ENCODE results near the gene SUCLG1. TPM values are rescaled to one million over a fixed set of nuclear protein-coding genes. Genes with fewer than 3 reads are reported as not detected.

The SUCLG1 gene
- total RNA-seq, 2 donors from 2014 or later = 58.1 to 67.8 TPM

GRCh38 chr2:84454581-84454980 lies 4.5 kb downstream of the SUCLG1 start:
- H3K36me3 Mint-ChIP-seq = no peaks in the 10 kb centered on the region
- H3K9me3 Mint-ChIP-seq = no peaks in the 10 kb centered on the region
- DNase-seq (ENCODE audit: low spot score) (no peak), ATAC-seq (no peak)
- H3K4me1 Mint-ChIP-seq (ENCODE audit: low read depth in 2 of 2) = peaks cover 48 to 56% of the 10 kb centered on the region in 2 donors
- H3K4me3 Mint-ChIP-seq = no peak overlapping the region
- no peak overlapping the region for H3K27ac Mint-ChIP-seq
- H3K27me3 Mint-ChIP-seq = no peaks in the 10 kb centered on the region

DNA sequence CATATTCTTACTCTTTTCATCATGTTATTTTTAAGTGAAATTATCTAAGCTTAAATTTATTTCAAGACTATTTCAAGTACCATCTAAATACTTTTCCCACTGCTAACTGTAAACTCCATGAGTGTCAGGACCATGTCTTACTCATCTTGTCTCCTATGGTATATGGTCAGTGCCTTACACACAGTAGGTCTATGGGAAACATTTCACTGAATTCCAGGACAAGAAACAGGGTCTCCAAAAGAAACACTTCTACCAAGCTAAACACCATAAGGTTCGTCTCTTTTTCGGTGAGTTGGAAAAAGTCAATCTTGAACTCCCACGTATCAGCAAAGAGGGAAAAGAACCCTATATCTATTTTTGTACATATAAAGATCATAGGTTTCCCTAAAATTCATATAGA lies 6.5 kb downstream of the SUCLG1 start:
- Mint-ChIP-seq H3K27ac (no peak overlapping the region), H3K36me3 (no peaks in the 10 kb centered on the region), H3K4me3 (no peak overlapping the region), H3K4me1 (ENCODE audit: low read depth in 2 of 2) (peaks cover 33 to 42% of the 10 kb centered on the region in 2 donors), H3K27me3 (no peaks in the 10 kb centered on the region), H3K9me3 (no peaks in the 10 kb centered on the region)
- ATAC-seq (no peak), DNase-seq (ENCODE audit: low spot score) (no peak)

GRCh38 chr2:84451579-84451978 lies 7.5 kb downstream of the SUCLG1 start:
- Mint-ChIP-seq H3K27me3 (no peaks in the 10 kb centered on the region), H3K4me3 (no peak overlapping the region), H3K9me3 (no peaks in the 10 kb centered on the region), H3K27ac (no peak overlapping the region), H3K36me3 (no peaks in the 10 kb centered on the region), H3K4me1 (ENCODE audit: low read depth in 2 of 2) (peaks cover 23 to 33% of the 10 kb centered on the region in 2 donors)
- ATAC-seq = no peak
- no peak for DNase-seq (ENCODE audit: low spot score)

GRCh38 chr2:84450288-84451227 lies 8.5 kb downstream of the SUCLG1 start:
- H3K9me3 Mint-ChIP-seq = no peaks in the 10 kb centered on the region

GRCh38 chr2:84449711-84450110 lies 9.4 kb downstream of the SUCLG1 start:
- ATAC-seq (no peak), DNase-seq (ENCODE audit: low spot score) (no peak)
- Mint-ChIP-seq H3K27ac (no peak overlapping the region), H3K36me3 (peaks cover 9% of the 10 kb centered on the region), H3K4me1 (ENCODE audit: low read depth in 2 of 2) (peaks cover 21 to 25% of the 10 kb centered on the region in 2 donors), H3K27me3 (no peaks in the 10 kb centered on the region), H3K4me3 (no peak overlapping the region), H3K9me3 (no peaks in the 10 kb centered on the region)

More at GRCh38 chr2:84450288-84451227, 8.5 kb downstream of the SUCLG1 start:
- H3K4me1 Mint-ChIP-seq (ENCODE audit: low read depth in 2 of 2) = peaks cover 21 to 27% of the 10 kb centered on the region in 2 donors
- H3K27me3 Mint-ChIP-seq = no peaks in the 10 kb centered on the region
- ATAC-seq (no peak), DNase-seq (ENCODE audit: low spot score) (no peak)
- H3K36me3 Mint-ChIP-seq = peaks cover 9% of the 10 kb centered on the region
- H3K27ac Mint-ChIP-seq = no peak overlapping the region
- H3K4me3 Mint-ChIP-seq = no peak overlapping the region

DNA sequence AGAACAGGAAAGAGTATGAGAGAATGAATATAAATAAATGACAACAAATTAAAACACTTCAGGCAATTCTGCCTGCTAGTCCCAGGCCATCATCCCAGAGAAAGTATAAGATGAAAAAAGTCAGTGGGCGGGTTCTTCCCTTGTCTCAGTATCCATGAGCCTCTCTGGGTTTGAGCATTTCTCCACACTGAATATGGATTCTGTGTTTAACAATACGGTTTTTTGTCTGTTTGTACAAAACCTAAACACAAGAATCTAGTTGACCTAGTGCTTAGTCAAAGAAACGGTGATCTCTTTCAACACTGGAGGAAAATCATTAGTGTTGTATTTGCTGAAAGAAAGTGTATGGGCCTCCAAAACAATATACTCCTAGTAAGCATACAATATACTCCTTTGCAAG lies 10.0 kb downstream of the SUCLG1 start:
- peaks cover 21 to 23% of the 10 kb centered on the region in 2 donors for H3K4me1 Mint-ChIP-seq (ENCODE audit: low read depth in 2 of 2)
- H3K9me3 Mint-ChIP-seq = no peaks in the 10 kb centered on the region
- H3K27ac Mint-ChIP-seq = no peak overlapping the region
- H3K4me3 Mint-ChIP-seq = no peak overlapping the region
- DNase-seq (ENCODE audit: low spot score) (no peak), ATAC-seq (no peak)
- no peaks in the 10 kb centered on the region for H3K27me3 Mint-ChIP-seq
- peaks cover 10% of the 10 kb centered on the region for H3K36me3 Mint-ChIP-seq

GRCh38 chr2:84443477-84443876 lies 15.6 kb downstream of the SUCLG1 start:
- Mint-ChIP-seq H3K27me3 (no peaks in the 10 kb centered on the region), H3K4me3 (peak overlapping the region; percentile 20), H3K9me3 (no peaks in the 10 kb centered on the region), H3K4me1 (ENCODE audit: low read depth in 2 of 2) (peaks cover 13 to 22% of the 10 kb centered on the region in 2 donors), H3K36me3 (peaks cover 36% of the 10 kb centered on the region), H3K27ac (peak overlapping the region; percentile 20 to 31)
- DNase-seq (ENCODE audit: low spot score) (no peak), ATAC-seq (no peak)

- Mint-ChIP-seq H3K27ac (peak overlapping the region; percentile 20 to 31), H3K36me3 (peaks cover 36% of the 10 kb centered on the region), H3K4me1 (ENCODE audit: low read depth in 2 of 2) (peaks cover 13 to 22% of the 10 kb centered on the region in 2 donors), H3K9me3 (no peaks in the 10 kb centered on the region), H3K4me3 (peak overlapping the region; percentile 20), H3K27me3 (no peaks in the 10 kb centered on the region)
- ATAC-seq = peak in 1 of 2 donors; percentile 51
- no peak for DNase-seq (ENCODE audit: low spot score)
Measured at GRCh38 chr2:84442888-84443287, 16.2 kb downstream of the SUCLG1 start.

DNA sequence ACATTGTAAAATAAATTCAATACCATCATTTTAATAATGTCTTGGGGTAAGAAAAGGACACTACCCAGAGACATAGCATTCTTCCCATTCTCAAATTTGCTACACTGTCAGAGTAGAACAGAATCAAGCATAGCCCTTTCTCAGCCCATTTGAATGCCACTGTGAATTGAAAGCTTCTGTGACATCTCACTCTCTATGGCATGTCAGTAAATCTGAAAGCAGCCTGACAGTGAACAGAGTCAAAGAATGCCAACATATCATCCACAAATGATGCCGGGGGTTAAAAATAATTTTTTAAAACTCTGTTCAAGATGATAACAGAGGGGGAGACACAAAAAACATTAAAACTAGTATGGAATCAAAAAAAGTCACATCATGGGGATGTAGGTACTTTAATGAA lies 17.6 kb downstream of the SUCLG1 start:
- H3K9me3 Mint-ChIP-seq = no peaks in the 10 kb centered on the region
- no peak for ATAC-seq
- no peak overlapping the region for H3K27ac Mint-ChIP-seq
- no peak overlapping the region for H3K4me3 Mint-ChIP-seq
- H3K4me1 Mint-ChIP-seq (ENCODE audit: low read depth in 2 of 2) = peaks cover 16 to 22% of the 10 kb centered on the region in 2 donors
- H3K27me3 Mint-ChIP-seq = no peaks in the 10 kb centered on the region
- no peak for DNase-seq (ENCODE audit: low spot score)
- H3K36me3 Mint-ChIP-seq = peaks cover 36% of the 10 kb centered on the region

- Mint-ChIP-seq H3K4me1 (ENCODE audit: low read depth in 2 of 2) (peaks cover 16 to 19% of the 10 kb centered on the region in 2 donors), H3K9me3 (no peaks in the 10 kb centered on the region), H3K36me3 (peaks cover 31% of the 10 kb centered on the region), H3K4me3 (no peak overlapping the region), H3K27me3 (no peaks in the 10 kb centered on the region), H3K27ac (no peak overlapping the region)
- DNase-seq (ENCODE audit: low spot score) = no peak
- ATAC-seq = no peak
Measured at GRCh38 chr2:84441036-84441435, 18.0 kb downstream of the SUCLG1 start.

DNA sequence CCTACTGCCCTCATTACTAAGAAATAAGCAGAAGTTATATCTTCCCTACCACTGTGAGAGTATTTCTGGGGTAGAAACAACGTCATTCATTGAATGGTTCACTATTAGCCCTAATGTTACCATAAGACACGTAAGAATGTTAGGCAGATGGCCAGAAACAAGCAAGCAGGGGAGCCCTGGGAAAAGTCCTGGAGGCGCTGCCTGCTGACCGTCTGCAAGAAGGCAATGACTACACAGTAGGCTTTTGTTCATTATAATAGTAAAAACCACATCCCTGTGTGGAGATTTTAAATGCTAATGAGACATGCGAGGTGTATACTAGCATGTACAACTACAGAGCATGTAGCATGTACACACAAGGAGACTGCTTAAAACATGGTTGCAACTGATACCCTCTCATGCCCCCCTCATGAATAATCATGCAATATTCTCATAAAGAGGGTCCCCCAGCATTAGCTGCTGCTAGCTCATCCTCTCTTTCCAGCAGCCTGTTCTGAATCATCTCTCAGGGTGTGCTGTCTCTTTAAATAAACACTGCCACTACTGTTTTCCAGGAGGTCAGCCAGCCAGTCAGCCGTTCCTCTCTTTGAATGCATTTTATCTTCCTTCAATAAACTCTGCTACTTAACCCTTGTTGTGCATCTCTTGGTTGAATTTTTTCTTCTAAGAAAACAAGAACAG lies 23.6 kb downstream of the SUCLG1 start:
- ATAC-seq = no peak
- Mint-ChIP-seq H3K9me3 (no peaks in the 10 kb centered on the region), H3K4me3 (no peak overlapping the region), H3K36me3 (peaks cover 21% of the 10 kb centered on the region), H3K4me1 (ENCODE audit: low read depth in 2 of 2) (peaks cover 0 to 3% of the 10 kb centered on the region in 2 donors), H3K27ac (no peak overlapping the region), H3K27me3 (no peaks in the 10 kb centered on the region)
- DNase-seq (ENCODE audit: low spot score) = no peak

GRCh38 chr2:84429328-84429727 lies 29.8 kb downstream of the SUCLG1 start:
- ATAC-seq (no peak), DNase-seq (ENCODE audit: low spot score) (no peak)
- peaks cover 33% of the 10 kb centered on the region for H3K36me3 Mint-ChIP-seq
- H3K4me3 Mint-ChIP-seq = no peak overlapping the region
- H3K27ac Mint-ChIP-seq = peak overlapping the region in 1 of 2 donors; percentile 56
- no peaks in the 10 kb centered on the region for H3K27me3 Mint-ChIP-seq
- H3K4me1 Mint-ChIP-seq (ENCODE audit: low read depth in 2 of 2) = peaks cover 13 to 15% of the 10 kb centered on the region in 2 donors
- H3K9me3 Mint-ChIP-seq = no peaks in the 10 kb centered on the region

- ATAC-seq = no peak
- H3K27me3 Mint-ChIP-seq = no peaks in the 10 kb centered on the region
- peak overlapping the region in 1 of 2 donors; percentile 50 for H3K27ac Mint-ChIP-seq
- H3K4me1 Mint-ChIP-seq (ENCODE audit: low read depth in 2 of 2) = peaks cover 15% of the 10 kb centered on the region in 2 donors
- no peak overlapping the region for H3K4me3 Mint-ChIP-seq
- no peak for DNase-seq (ENCODE audit: low spot score)
- no peaks in the 10 kb centered on the region for H3K9me3 Mint-ChIP-seq
- peaks cover 41% of the 10 kb centered on the region for H3K36me3 Mint-ChIP-seq
Measured at GRCh38 chr2:84427235-84428138, 31.6 kb downstream of the SUCLG1 start.

All from natural killer cell treated with Interleukin-12 subunit alpha and Interleukin-12 subunit beta and Interleukin-15 and Interleukin-18, amount 100 ng/mL, for 72 hours (primary cell).